LNCaP clone FGC (cell line): ENCODE results near the gene PRCC.

ENCODE experiments used
- DNase-seq: peaks from one replicate; pipeline ENCODE4 v3.0.0-alpha.2; 2011; ENCODE audit warnings: low read depth
- H3K4me3 ChIP-seq: 2 replicates; pipeline ENCODE4 v1.5.1; 2011; ENCODE audit warnings: mild to moderate bottlenecking, low read depth, low read length, control low read depth
- CTCF ChIP-seq: IDR thresholded peaks from 2 replicates; pipeline ENCODE4 v1.5.1; 2012; ENCODE audit warnings: mild to moderate bottlenecking; ENCODE audit not compliant: control insufficient read depth, insufficient read depth; ENCODE audit errors: extremely low read depth

PRCC gene

GRCh38 chr1:156744786-156745419 lies 22.4 kb upstream of the PRCC start:
- no peak overlapping the region for H3K4me3 ChIP-seq
- DNase-seq = no peak
- no peak for TF ChIP-seq CTCF

GRCh38 chr1:156745881-156746280 lies 21.5 kb upstream of the PRCC start:
- TF ChIP-seq CTCF = no peak
- H3K4me3 ChIP-seq = no peak overlapping the region
- no peak for DNase-seq

GRCh38 chr1:156746406-156746727 lies 21.0 kb upstream of the PRCC start:
- no peak for DNase-seq
- H3K4me3 ChIP-seq = peak overlapping the region; percentile 63
- no peak for TF ChIP-seq CTCF

GRCh38 chr1:156746728-156747631 lies 20.4 kb upstream of the PRCC start:
- no peak for DNase-seq
- TF ChIP-seq CTCF = peak; percentile 17; the same call in 1 of the 2 replicates

GRCh38 chr1:156747742-156748669 lies 19.3 kb upstream of the PRCC start:
- H3K4me3 ChIP-seq = peak overlapping the region; percentile 63
- DNase-seq = no peak
- no peak for TF ChIP-seq CTCF

More at GRCh38 chr1:156746728-156747631, 20.4 kb upstream of the PRCC start:
- H3K4me3 ChIP-seq = peak overlapping the region; percentile 63

- TF ChIP-seq CTCF = no peak
- no peak for DNase-seq
- H3K4me3 ChIP-seq = peak overlapping the region; percentile 63
Observed at GRCh38 chr1:156748670-156749418, 18.5 kb upstream of the PRCC start.
